Spinal cord (tissue), 10 donors: Measurements from ENCODE around the gene MYO1D. TPM values are rescaled to one million over a fixed set of nuclear protein-coding genes. Genes with fewer than 3 reads are reported as not detected.

Experiments used
- DNase-seq, 6 donors: peaks; one replicate each; pipeline versions ENCODE4 v3.0.0 to v3.0.0-alpha.2; 2013 to 2015; ENCODE audit warnings: low spot score in 6 of 6, low read depth in 4 of 6
- H3K27ac ChIP-seq: one replicate; pipeline ENCODE4 v1.5.1; 2013; ENCODE audit warnings: low read depth, low read length, control low read depth
- H3K27me3 ChIP-seq: one replicate; pipeline ENCODE4 v1.6.1; 2013; ENCODE audit warnings: low read length; ENCODE audit not compliant: control insufficient read depth, insufficient read depth
- H3K36me3 ChIP-seq: one replicate; pipeline ENCODE4 v1.6.1; 2013; ENCODE audit warnings: low read length; ENCODE audit not compliant: control insufficient read depth, insufficient read depth
- H3K4me1 ChIP-seq: one replicate; pipeline ENCODE4 v1.6.1; 2013; ENCODE audit warnings: low read length; ENCODE audit not compliant: control insufficient read depth, insufficient read depth
- H3K4me3 ChIP-seq: one replicate; pipeline ENCODE4 v1.5.1; 2013; ENCODE audit warnings: low read depth, low read length, control low read depth
- H3K9me3 ChIP-seq: one replicate; pipeline ENCODE4 v1.6.1; 2013; ENCODE audit warnings: low read length; ENCODE audit not compliant: control insufficient read depth, insufficient read depth
- WGBS: methylation state at CpG from one replicate; pipeline ENCODE4 v1.1.5; 2013; ENCODE audit warnings: missing lambda C conversion rate; ENCODE audit not compliant: insufficient coverage; 5-methylcytosine and 5-hydroxymethylcytosine counted together
- polyA plus RNA-seq, 2 donors: library from polyadenylated mRNA; unstranded; fragments of 120-200 nt; gene quantifications; one replicate each; pipeline ENCODE4 v1.2.1, GENCODE V29; 2013; ENCODE audit not compliant: insufficient read length in 2 of 2
- total RNA-seq, 2 donors: library from RNA; depleted of rRNA in 1 of 2; stranded (reverse); fragments of 120-200 nt in 1 of 2; fragments of >200 nt in 1 of 2; gene quantifications; one replicate each; pipeline versions ENCODE4 v1.2.3 to v1.2.4, GENCODE V29; 2013 to 2014
- donor health status: healthy.

MYO1D gene
- total and polyA plus RNA-seq, 4 donors, result 5.0 to 29.1 (median 9.2) TPM

DNA sequence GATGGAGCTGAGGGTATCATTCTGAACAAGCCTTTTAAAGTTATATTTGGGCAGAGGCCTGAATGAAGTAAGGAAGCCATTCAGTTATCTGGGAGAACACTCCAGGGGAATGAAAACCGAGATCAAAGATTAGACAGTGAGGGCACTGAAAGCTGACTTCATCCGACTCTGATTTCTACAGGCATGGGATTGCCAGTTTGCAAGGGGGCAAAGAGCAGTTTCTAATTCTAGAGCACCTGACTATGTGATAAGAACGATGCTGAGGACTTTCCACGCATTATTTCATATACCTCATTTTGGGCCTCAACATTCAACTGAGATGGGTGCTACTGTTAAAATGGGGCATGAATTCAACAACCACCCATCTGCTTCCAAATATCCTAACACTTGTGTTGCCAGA lies 254.4 kb downstream of the MYO1D start:
- Histone ChIP-seq H3K36me3 (no peaks in the 10 kb centered on the region), H3K27me3 (no peaks in the 10 kb centered on the region), H3K27ac (no peak overlapping the region), H3K4me3 (no peak overlapping the region), H3K4me1 (peaks cover 10% of the 10 kb centered on the region), H3K9me3 (no peaks in the 10 kb centered on the region)
- WGBS, result 100% methylated on average over 2 of the region's 4 CpGs
- no peak for DNase-seq

DNA sequence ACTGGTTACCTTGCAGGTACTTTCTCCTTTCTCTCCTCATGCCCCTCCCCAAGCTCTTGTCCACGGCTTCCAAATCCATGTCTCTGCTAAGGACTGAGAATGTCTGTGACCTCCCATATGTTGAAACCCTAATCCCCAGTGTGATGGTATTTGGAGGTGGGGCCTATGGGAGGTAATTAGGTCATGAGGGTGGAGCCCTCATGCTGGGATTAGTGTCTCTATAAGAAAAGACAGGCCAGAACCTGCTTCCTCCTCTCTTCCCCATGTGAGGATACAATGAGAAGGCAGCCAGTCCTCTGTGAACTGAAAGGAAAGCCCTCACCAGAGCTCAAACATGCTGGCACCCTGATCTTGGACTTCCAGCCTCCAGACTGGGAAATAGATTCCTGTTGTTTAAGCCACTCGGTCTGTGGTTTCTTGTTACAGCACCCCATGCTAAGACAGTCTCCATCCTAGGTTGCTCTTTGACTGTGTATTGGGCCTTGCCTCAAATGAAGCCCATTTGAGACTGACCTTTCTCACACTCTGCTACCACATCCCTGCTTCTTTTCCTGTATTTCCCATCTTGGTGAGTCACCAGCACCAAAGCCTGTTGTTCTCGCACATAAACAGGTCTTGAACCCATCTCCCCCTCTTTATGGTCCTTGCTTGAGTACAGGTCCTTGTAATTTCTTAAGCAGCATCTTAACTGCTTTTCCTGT lies 255.2 kb downstream of the MYO1D start:
- no peaks in the 10 kb centered on the region for H3K9me3 ChIP-seq
- no peak overlapping the region for H3K27ac ChIP-seq
- WGBS, result 75% methylated on average over 2 of the region's 3 CpGs
- H3K4me3 ChIP-seq, result no peak overlapping the region
- H3K4me1 ChIP-seq, result peaks cover 6% of the 10 kb centered on the region
- no peaks in the 10 kb centered on the region for H3K27me3 ChIP-seq
- DNase-seq, result no peak
- no peaks in the 10 kb centered on the region for H3K36me3 ChIP-seq

DNA sequence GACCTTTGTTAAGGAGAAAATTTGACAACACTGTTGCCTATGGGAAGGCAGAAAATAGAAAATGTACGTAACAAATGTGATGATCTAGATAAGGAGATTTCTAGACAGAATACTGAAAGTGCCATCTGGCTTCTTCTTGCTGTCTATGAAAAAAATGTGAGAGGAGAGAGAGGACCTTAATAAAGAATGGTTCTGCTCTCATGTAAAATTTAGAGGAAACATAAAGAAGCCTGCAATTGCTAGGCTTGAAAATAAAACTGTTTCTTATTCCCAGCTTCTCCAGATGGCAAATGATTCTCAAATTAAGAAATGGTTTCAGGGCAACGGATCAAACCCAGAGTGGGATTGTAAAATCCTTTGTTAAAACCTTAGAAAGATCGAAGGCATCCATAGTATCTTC lies 261.6 kb downstream of the MYO1D start:
- peak in 2 of 6 donors; percentile 66 to 68 for DNase-seq
- WGBS, result 66% methylated on average over 3 of the region's 3 CpGs
- no peaks in the 10 kb centered on the region for H3K9me3 ChIP-seq

DNA sequence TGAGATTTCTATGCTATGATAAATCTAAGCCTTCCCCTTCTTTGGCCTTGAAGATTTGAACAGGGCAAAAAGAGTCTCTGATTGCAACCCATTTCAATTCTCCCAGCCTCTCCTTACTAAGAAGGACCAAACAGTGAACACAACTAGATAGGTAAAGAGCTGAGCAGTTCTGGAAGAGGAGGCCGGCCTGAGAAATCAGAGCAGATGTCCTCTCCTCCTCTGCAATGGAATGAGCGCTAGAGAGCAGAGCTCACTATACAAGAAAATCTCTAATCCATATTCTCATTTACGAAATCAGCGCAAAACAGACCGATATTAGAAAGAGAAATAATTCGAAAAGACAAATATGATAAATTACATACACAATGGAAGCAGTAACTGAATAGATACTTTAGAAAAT lies 266.0 kb downstream of the MYO1D start:
- H3K27ac ChIP-seq, result no peak overlapping the region
- no peak for DNase-seq
- WGBS, result no CpG with 5 or more reads among the region's 6 CpGs

More for the DNA sequence above, 261.6 kb downstream of the MYO1D start:
- Histone ChIP-seq H3K4me3 (no peak overlapping the region), H3K36me3 (no peaks in the 10 kb centered on the region), H3K27ac (no peak overlapping the region), H3K27me3 (no peaks in the 10 kb centered on the region), H3K4me1 (peaks cover 2% of the 10 kb centered on the region)

DNA sequence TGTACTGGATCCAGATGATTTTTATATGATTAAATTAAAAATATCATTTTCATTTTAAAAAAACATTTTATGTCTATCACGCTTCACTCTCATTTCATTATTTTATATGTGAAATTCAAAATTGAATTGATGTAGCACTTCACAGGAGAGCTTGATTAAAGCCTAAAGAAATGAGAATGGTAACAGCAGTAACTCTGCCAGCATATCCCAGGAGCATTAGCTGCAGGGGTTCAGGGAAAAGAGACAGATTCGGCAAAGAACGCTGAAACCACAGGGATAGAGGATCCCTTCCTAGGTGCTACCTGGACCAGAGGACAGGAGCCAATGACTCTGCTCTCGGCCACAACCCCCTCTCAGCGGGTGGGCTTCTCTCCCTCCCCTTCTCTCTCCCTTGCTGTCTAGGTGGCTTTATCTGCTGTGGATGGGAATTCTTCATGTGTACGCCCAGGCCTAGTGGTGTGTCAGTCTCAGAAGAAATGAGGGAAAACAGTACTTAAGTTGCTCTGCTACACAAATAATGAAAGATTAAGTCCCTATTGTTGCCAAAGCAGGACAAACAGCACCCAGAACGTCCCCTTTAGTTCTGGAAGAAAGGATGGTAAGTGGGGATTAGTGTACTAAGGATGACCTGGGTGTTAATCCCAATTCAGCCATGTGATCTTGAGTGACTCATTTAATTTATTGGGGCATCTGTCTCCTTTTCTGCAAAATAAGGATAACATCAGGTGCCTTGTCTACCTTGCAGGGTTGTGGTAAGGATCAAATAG lies 266.9 kb downstream of the MYO1D start:
- H3K4me1 ChIP-seq, result peaks cover 2% of the 10 kb centered on the region
- peak in 1 of 6 donors; percentile 62 for DNase-seq
- H3K27me3 ChIP-seq, result no peaks in the 10 kb centered on the region
- no peaks in the 10 kb centered on the region for H3K9me3 ChIP-seq
- WGBS, result 68% methylated on average over 3 of the region's 7 CpGs
- H3K4me3 ChIP-seq, result no peak overlapping the region
- H3K36me3 ChIP-seq, result no peaks in the 10 kb centered on the region
- no peak overlapping the region for H3K27ac ChIP-seq

More for the DNA sequence above, 266.0 kb downstream of the MYO1D start:
- H3K36me3 ChIP-seq, result no peaks in the 10 kb centered on the region
- no peaks in the 10 kb centered on the region for H3K27me3 ChIP-seq
- H3K9me3 ChIP-seq, result no peaks in the 10 kb centered on the region
- peaks cover 2% of the 10 kb centered on the region for H3K4me1 ChIP-seq
- no peak overlapping the region for H3K4me3 ChIP-seq

DNA sequence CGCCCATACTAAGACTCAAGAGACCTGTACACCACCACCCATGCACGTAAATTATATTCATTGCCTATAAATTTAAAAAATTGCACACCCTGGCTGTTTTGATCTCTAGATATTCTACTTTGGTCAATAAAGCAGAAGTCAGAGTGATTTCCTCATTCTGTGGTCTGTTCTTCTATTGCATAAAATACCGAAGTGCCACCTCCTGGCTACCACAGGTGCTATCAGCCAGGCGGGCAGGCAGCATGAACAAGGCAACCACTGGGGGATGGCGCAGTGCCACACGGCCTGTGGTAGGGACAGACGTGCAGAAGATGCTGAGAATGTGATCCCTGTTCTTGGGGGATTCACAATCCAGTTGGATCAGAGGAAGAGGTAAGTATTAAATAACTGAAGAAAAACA lies 267.8 kb downstream of the MYO1D start:
- no peak overlapping the region for H3K27ac ChIP-seq
- WGBS, result 58% methylated on average over 5 of the region's 7 CpGs

DNA sequence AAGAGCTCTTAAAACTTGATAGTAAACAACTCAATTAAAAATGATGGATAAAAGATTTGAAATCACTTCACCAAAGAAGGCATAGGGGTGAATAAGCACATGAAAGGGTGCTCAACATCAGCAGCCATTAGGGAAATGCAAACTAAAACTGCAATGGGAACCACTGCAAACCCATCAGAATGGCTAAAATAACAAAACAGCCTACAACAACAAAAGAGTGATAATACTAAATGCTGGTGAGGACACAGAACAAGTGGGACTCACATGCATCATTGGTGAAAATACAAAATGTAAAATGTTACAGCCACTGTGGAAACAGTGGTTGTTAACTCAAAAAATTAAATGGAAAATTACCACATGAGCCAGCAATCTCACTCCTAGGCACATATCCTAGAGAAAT lies 268.7 kb downstream of the MYO1D start:
- Histone ChIP-seq H3K27ac (no peak overlapping the region), H3K4me1 (no peaks in the 10 kb centered on the region), H3K4me3 (no peak overlapping the region), H3K27me3 (no peaks in the 10 kb centered on the region), H3K36me3 (no peaks in the 10 kb centered on the region), H3K9me3 (no peaks in the 10 kb centered on the region)
- DNase-seq, result no peak

More for the DNA sequence above, 267.8 kb downstream of the MYO1D start:
- H3K9me3 ChIP-seq, result no peaks in the 10 kb centered on the region
- no peaks in the 10 kb centered on the region for H3K4me1 ChIP-seq
- H3K36me3 ChIP-seq, result no peaks in the 10 kb centered on the region
- no peak overlapping the region for H3K4me3 ChIP-seq
- peak in 2 of 6 donors; percentile 32 to 71 for DNase-seq
- H3K27me3 ChIP-seq, result no peaks in the 10 kb centered on the region

DNA sequence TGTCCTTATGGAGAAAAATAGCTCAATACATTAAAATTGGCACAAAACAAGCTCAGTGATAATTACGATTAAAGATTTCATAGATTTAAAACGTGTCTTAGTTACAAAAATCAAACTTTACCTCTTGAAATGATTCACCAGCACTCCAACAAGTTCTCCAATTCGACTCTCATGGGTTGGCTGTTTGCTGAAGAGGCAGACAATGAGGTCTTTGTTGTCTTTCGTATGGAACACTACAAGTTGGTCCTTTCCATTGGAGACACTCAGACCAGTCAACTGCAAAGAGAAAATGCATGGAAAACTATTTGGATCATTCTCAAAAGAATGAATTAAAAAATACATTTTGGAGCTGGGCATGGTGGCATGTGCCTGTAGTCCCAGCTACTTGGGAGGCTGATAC lies 272.0 kb downstream of the MYO1D start:
- Histone ChIP-seq H3K27me3 (no peaks in the 10 kb centered on the region), H3K36me3 (no peaks in the 10 kb centered on the region), H3K27ac (no peak overlapping the region), H3K9me3 (no peaks in the 10 kb centered on the region), H3K4me1 (no peaks in the 10 kb centered on the region), H3K4me3 (no peak overlapping the region)
- DNase-seq, result no peak
- WGBS, result 38% methylated on average over 1 of the region's 4 CpGs

DNA sequence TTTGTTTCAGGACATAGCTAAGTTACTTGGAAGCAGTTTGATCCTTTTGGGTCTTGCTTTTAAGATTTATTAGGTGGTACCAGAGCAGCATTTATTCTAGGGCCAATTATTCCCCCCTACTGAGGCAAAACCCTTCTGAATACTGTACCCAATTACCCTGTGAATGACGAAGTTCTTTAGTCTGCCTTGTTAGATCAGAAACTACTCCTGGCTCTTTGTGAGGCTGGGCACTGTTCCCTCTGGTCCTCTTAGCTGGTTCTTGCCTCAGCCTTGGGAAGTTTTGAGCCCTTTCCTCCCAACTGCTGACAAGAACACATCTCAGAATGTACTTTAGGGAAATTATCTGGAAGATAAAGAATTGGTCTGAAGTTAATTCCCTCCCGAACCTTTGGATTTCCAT lies 274.5 kb downstream of the MYO1D start:
- DNase-seq, result peak in 5 of 6 donors; percentile 52 to 86 (median 67)
- 38% methylated on average over 1 of the region's 2 CpGs for WGBS
- H3K36me3 ChIP-seq, result no peaks in the 10 kb centered on the region
- H3K27ac ChIP-seq, result no peak overlapping the region
- no peaks in the 10 kb centered on the region for H3K27me3 ChIP-seq
- no peaks in the 10 kb centered on the region for H3K4me1 ChIP-seq
- H3K9me3 ChIP-seq, result no peaks in the 10 kb centered on the region
- no peak overlapping the region for H3K4me3 ChIP-seq

DNA sequence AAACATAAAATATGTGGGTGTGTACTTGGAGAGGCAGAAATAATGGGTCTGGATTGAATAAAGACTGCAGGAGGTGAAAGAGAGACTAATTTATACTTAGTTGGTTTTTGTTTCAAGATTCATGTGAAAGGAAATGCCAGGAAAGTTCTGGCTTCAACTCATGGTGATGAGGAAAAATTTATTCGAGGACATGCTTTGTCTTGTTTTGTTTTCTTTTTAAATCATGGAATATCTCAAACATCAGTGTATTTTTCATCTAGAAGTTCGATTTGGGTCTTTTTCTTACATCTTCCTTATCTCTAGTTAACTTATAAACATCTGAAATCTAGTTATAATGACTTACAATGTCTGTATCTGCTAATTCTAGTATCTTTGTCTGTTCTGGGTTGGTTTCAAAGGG lies 275.1 kb downstream of the MYO1D start:
- Histone ChIP-seq H3K27me3 (no peaks in the 10 kb centered on the region), H3K27ac (no peak overlapping the region), H3K36me3 (no peaks in the 10 kb centered on the region), H3K4me1 (no peaks in the 10 kb centered on the region), H3K9me3 (no peaks in the 10 kb centered on the region), H3K4me3 (no peak overlapping the region)
- peak in 1 of 6 donors; percentile 11 for DNase-seq
- WGBS, result no CpG with 5 or more reads among the region's 2 CpGs
